HL-60 (cell line): ENCODE data around the gene HAUS1.

Experiments
- CTCF ChIP-seq: IDR thresholded peaks from one replicate; pipeline ENCODE4 v1.5.1; 2011; ENCODE audit warnings: low read length, control low read depth, inconsistent platforms; ENCODE audit not compliant: insufficient read depth
- GABPA ChIP-seq: IDR thresholded peaks from 2 replicates; pipeline ENCODE4 v1.6.1; 2012; ENCODE audit warnings: low read depth
- POLR2AphosphoS5 ChIP-seq: IDR thresholded peaks from 2 replicates; pipeline ENCODE4 v1.6.1; 2012; ENCODE audit warnings: low read depth

GRCh38 chr18:46164920-46165319 is 60.7 kb downstream of the HAUS1 start:
- TF ChIP-seq CTCF (no peak), POLR2AphosphoS5 (no peak), GABPA (no peak)
